Activated CD4-positive, alpha-beta T cell treated with anti-CD3 and anti-CD28 coated beads, Interleukin-2, amount 50 U/mL, for 48 hours (primary cell): ENCODE results near the gene MCHR1.
"Not testable (repeated sequence)": the region's sequence is repeated elsewhere in the genome, so short reads cannot be mapped to it uniquely, and the experiment has no call there.

Source experiments
- DNase-seq, 2 experiments: peaks; one replicate each; pipeline ENCODE4 v3.0.0-alpha.2; 2020

The MCHR1 gene

GRCh38 chr22:40679249-40679963 is at the start of gene MCHR1:
TSS of gene MCHR1 (plus strand) at chr22:40679484. CDS start at chr22:40679653, 169 bp downstream.
- DNase-seq, result no peak

GRCh38 chr22:40631925-40632324 is 47.4 kb upstream of the MCHR1 start:
- no peak for DNase-seq

GRCh38 chr22:40633036-40633435 is 46.2 kb upstream of the MCHR1 start:
- DNase-seq, result no peak

GRCh38 chr22:40634119-40634903 is 45.0 kb upstream of the MCHR1 start:
- DNase-seq, result no peak

- no peak for DNase-seq
Measured at GRCh38 chr22:40635043-40635939, 44.0 kb upstream of the MCHR1 start.

GRCh38 chr22:40635940-40636379 is 43.3 kb upstream of the MCHR1 start:
- peak in 1 of 2 experiments; percentile 20 for DNase-seq

- peak; percentile 99 to 100 for DNase-seq
Measured at GRCh38 chr22:40636380-40637182, 42.7 kb upstream of the MCHR1 start, which contains the start of gene MRTFA. TSS of gene MRTFA (minus strand) at chr22:40636719.

- DNase-seq, result peak; percentile 75 to 78
Measured at GRCh38 chr22:40637183-40638150, 41.8 kb upstream of the MCHR1 start.

- no peak for DNase-seq
Measured at GRCh38 chr22:40638261-40638660, 41.0 kb upstream of the MCHR1 start.

GRCh38 chr22:40641269-40641668 is 38.0 kb upstream of the MCHR1 start:
- DNase-seq, result no peak

- DNase-seq, result no peak
Measured at GRCh38 chr22:40642316-40642715, 37.0 kb upstream of the MCHR1 start.

GRCh38 chr22:40645579-40646197 is 33.6 kb upstream of the MCHR1 start:
- no peak for DNase-seq

- DNase-seq, result no peak
Measured at GRCh38 chr22:40648386-40648785, 30.9 kb upstream of the MCHR1 start.

GRCh38 chr22:40651057-40651456 is 28.2 kb upstream of the MCHR1 start:
- no peak for DNase-seq

GRCh38 chr22:40651563-40652501 is 27.5 kb upstream of the MCHR1 start:
- peak; percentile 92 to 94 for DNase-seq

- no peak for DNase-seq
Measured at GRCh38 chr22:40653361-40653760, 25.9 kb upstream of the MCHR1 start.

- DNase-seq, result no peak
Measured at GRCh38 chr22:40654522-40655167, 24.6 kb upstream of the MCHR1 start.

GRCh38 chr22:40655941-40656340 is 23.3 kb upstream of the MCHR1 start:
- not testable (repeated sequence) for DNase-seq

GRCh38 chr22:40656651-40657050 is 22.6 kb upstream of the MCHR1 start:
- DNase-seq, result not testable (repeated sequence)
